Ascending aorta (tissue), 2 donors: Measurements from ENCODE around the gene SORCS2. TPM values are rescaled to one million over a fixed set of nuclear protein-coding genes. Genes with fewer than 3 reads are reported as not detected.

Experiments used
- DNase-seq, 2 donors: peaks; one replicate each; pipeline ENCODE4 v3.0.0-alpha.2; 2019; ENCODE audit warnings: low spot score in 2 of 2
- H3K27ac ChIP-seq, 2 donors: fragments of 200-600 bp; sonication (generic); one replicate each; pipeline ENCODE4 v1.5.1; 2016 to 2017; ENCODE audit warnings: mild to moderate bottlenecking in 1 of 2
- H3K27me3 ChIP-seq: fragments of 200-600 bp; sonication (generic); one replicate; pipeline ENCODE4 v1.5.1; 2017
- H3K36me3 ChIP-seq, 2 donors: fragments of 200-600 bp; sonication (generic); one replicate each; pipeline ENCODE4 v1.5.1; 2016
- H3K4me1 ChIP-seq, 2 donors: fragments of 200-600 bp; sonication (generic); one replicate each; pipeline ENCODE4 v1.5.1; 2016 to 2017; ENCODE audit warnings: mild to moderate bottlenecking in 1 of 2
- H3K4me3 ChIP-seq, 2 donors: fragments of 200-600 bp; sonication (generic); one replicate each; pipeline ENCODE4 v1.5.1; 2016 to 2017; ENCODE audit warnings: mild to moderate bottlenecking in 1 of 2
- H3K9me3 ChIP-seq, 2 donors: fragments of 200-600 bp; sonication (generic); one replicate each; pipeline ENCODE4 v1.5.1; 2016
- intact Hi-C: fragments of 100-400 bp; cut with DNase I; formaldehyde crosslinking; loops from one replicate; pipeline ENCODE4 v1.15.1; 2023
- total RNA-seq: library from RNA; depleted of rRNA; stranded (reverse); fragments of >200 nt; gene quantifications from one replicate; pipeline ENCODE4 v1.1.0, GENCODE V29; 2016
- TF ChIP-seq, protein P1 (sequence below), 3 experiments: fragments of 200-600 bp in 2 of 3; fragments of 450-650 bp in 1 of 3; sonication (generic) in 2 of 3; IDR thresholded peaks; one replicate each; pipeline ENCODE4 v1.5.1; 2016 to 2019; ENCODE audit warnings: antibody characterized with exemption in 3 of 3, mild to moderate bottlenecking in 1 of 3, moderate library complexity in 1 of 3

Gene SORCS2
- total RNA-seq, 1 donor from 2014 or later = 0.32 TPM

DNA sequence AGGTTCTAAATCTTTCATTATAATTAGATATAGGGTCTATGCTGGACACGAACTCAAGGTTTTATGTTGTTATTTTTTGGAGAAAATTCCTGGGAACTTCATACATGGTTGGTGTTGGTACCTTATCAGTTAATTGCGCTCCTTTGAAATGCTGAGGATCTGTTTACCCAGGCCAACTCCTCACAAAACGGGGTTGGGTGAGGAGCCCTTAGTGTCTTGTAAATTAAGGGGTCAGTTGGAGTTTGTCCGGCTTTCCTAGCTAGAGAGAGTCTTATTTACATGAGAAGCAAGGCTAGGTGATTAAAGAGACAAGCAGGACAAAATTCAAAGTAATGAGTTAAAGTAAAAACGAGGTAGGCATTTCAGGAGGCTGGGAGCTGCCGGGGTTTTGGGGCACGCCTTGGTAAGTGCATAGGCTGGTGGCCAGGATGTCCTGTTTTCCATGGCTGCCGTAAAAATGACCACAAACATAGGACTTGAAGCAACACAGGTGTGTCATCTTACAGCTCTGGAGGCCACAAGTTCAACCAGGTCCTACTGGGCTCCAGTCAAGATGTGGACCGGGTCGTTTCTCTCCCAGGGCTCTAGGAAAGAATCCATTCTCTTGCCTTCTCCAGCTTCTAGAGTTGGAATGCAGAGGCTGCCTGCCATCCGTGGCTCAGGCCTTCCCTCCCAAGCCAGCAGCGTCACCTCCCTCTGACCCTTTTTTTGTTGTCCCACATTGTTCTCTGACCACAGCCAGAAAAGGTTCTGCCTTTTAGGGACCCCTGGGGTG lies 222.6 kb downstream of the SORCS2 start:
- TF ChIP-seq, protein P1, sequence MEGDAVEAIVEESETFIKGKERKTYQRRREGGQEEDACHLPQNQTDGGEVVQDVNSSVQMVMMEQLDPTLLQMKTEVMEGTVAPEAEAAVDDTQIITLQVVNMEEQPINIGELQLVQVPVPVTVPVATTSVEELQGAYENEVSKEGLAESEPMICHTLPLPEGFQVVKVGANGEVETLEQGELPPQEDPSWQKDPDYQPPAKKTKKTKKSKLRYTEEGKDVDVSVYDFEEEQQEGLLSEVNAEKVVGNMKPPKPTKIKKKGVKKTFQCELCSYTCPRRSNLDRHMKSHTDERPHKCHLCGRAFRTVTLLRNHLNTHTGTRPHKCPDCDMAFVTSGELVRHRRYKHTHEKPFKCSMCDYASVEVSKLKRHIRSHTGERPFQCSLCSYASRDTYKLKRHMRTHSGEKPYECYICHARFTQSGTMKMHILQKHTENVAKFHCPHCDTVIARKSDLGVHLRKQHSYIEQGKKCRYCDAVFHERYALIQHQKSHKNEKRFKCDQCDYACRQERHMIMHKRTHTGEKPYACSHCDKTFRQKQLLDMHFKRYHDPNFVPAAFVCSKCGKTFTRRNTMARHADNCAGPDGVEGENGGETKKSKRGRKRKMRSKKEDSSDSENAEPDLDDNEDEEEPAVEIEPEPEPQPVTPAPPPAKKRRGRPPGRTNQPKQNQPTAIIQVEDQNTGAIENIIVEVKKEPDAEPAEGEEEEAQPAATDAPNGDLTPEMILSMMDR (IDR thresholded peaks at IDR 0.05) = no peak
- Histone ChIP-seq H3K4me1 (no peaks in the 10 kb centered on the region), H3K36me3 (no peaks in the 10 kb centered on the region), H3K4me3 (no peak overlapping the region), H3K27me3 (no peaks in the 10 kb centered on the region), H3K9me3 (no peaks in the 10 kb centered on the region), H3K27ac (no peak overlapping the region)
- intact Hi-C loops = no loop called here
- peak; percentile 1 to 40 for DNase-seq

DNA sequence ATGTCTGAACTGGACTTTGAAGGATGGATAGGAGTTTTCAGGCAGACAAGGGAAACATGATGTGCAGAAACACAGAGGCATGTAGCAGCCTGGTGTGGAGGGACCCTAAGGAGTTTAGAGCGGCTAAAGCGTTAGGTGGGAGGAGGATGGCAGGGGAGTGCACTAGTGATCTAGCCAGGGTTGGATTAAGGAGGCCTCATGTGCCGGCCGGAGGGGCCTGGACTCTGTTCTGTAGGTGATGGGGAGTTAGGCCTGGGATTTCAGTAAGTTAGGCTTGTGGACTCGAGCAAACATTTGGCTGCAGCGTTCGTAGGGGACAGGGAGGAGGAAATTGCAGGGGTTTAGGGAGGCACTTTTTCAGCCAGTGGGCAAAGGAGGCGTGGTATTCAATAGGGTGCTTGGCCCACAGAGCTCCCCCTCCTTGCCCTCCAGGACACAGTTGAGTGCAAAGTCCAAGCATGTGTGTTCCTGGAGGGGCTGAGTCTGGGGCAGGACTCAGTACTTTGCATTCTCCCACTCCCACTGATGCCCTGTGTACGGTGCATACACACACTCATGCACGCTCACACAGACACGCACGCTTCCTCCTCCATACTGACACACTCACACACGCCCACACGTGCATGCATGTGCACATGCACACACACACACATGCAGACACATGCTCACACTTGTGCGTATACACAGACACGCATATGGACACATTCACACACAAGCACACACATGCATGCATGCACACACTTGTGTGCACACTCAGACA lies 223.8 kb downstream of the SORCS2 start:
- intact Hi-C loops = no loop called here
- no peaks in the 10 kb centered on the region for H3K9me3 ChIP-seq
- TF ChIP-seq, protein P1 (IDR thresholded peaks at IDR 0.05) = no peak
- no peaks in the 10 kb centered on the region for H3K27me3 ChIP-seq
- H3K36me3 ChIP-seq = no peaks in the 10 kb centered on the region
- H3K4me1 ChIP-seq = no peaks in the 10 kb centered on the region
- H3K4me3 ChIP-seq = no peak overlapping the region
- peak in 1 of 2 donors; percentile 51 for DNase-seq
- H3K27ac ChIP-seq = no peak overlapping the region

DNA sequence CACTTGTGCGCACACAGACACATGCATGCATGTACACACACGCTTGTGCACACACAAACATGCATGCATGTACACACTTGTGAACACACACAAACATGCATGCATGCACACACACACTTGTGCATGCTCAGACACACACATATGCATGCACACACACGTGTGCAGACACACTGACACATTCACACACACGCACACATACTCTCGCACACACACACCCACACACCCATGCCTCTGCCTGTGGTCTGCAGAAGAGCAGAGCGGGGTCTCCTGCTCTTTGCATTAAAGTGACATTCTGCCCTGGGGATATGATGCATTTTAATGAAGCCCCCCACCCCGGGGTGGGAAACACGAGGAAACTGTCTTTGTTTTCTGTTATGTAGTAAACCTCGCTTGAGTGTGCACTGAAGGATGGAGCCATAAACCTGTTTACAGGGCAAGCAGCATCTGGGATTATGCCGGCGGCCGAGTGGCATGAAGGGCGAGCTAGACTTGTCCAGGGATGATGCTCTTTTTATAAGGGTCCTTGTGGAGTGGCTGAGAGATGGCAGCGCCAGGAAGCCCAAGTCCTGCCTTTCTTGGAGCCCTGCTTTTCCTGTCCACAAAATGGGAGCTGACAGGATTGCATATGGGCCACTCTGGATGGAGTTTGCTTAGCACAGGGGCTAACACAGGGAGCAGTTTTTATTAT lies 224.6 kb downstream of the SORCS2 start:
- TF ChIP-seq, protein P1 (IDR thresholded peaks at IDR 0.05) = no peak
- no peak overlapping the region for H3K4me3 ChIP-seq
- no peaks in the 10 kb centered on the region for H3K27me3 ChIP-seq
- H3K27ac ChIP-seq = no peak overlapping the region
- intact Hi-C loops = no loop called here
- no peaks in the 10 kb centered on the region for H3K36me3 ChIP-seq
- H3K9me3 ChIP-seq = no peaks in the 10 kb centered on the region
- DNase-seq = peak in 1 of 2 donors; percentile 24
- no peaks in the 10 kb centered on the region for H3K4me1 ChIP-seq

DNA sequence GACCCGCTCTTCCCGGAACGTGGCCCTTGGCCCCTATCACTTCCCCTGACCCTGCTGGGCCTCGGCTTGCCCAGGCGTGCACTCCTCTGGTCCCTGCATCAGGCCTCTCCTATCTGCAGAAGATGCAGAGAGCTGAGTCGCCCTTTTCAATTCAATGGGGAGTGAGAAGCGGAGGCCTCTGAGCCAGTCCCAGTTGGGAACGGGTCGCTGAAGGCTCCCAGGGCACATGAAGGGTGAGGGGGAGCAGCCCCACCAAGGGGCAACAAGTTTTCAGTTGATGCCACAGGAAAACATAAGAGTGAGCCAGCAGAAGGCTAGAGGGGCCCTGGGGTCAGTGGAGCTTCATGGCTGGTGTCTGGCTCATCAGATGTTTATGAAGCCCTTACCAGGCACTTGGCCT lies 225.3 kb downstream of the SORCS2 start:
- Histone ChIP-seq H3K27ac (no peak overlapping the region), H3K4me1 (no peaks in the 10 kb centered on the region), H3K4me3 (no peak overlapping the region), H3K27me3 (no peaks in the 10 kb centered on the region), H3K36me3 (no peaks in the 10 kb centered on the region), H3K9me3 (no peaks in the 10 kb centered on the region)
- TF ChIP-seq, protein P1 (IDR thresholded peaks at IDR 0.05) = no peak
- intact Hi-C loops = no loop called here
- peak; percentile 5 to 33 for DNase-seq

DNA sequence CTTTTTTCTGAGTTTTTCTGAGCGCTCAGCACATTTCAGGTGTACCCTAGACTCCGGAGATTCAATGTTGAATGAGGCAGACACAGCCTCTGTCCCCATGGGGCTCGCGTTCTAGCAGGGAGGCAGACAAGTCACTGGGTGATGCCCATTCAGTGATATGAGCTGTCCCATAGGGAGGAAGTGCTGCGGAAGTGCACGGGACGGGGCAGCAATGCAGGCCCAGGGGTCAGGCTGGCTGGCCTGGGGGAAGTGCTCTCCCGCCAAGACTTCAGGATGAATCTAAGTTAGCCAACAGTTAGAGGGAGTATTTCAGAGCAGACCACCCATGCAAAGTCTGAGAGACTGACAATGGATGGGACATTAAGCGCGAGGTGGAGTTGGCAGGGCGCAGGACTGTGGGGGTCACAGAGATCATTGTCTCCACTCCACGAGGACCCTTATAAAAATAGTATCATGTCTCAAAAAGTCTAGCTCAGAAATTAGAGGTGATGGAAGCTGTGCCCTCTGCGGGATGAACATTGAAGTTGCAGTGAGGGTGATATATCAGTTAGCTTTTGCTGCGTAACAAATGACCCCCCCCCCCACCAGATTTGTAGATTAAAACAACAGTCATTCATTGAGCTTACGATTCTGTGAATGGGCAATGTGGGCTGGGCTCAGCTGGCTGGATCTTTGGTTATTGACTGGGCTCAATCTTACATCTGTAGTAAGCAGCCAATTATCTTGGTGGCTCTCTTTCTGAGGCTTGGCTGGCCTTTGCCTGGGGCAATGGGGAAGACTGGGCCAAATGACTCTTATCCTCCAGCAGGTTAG lies 226.0 kb downstream of the SORCS2 start:
- H3K9me3 ChIP-seq = no peaks in the 10 kb centered on the region
- H3K27me3 ChIP-seq = no peaks in the 10 kb centered on the region
- no peak overlapping the region for H3K27ac ChIP-seq
- no peaks in the 10 kb centered on the region for H3K4me1 ChIP-seq
- TF ChIP-seq, protein P1 (IDR thresholded peaks at IDR 0.05) = no peak
- no peaks in the 10 kb centered on the region for H3K36me3 ChIP-seq
- peak; percentile 5 to 44 for DNase-seq
- intact Hi-C loops = no loop called here
- H3K4me3 ChIP-seq = no peak overlapping the region
